HEK293 (cell line): Measurements from ENCODE around the gene PROSER2.

ENCODE experiments used
- GLI4 ChIP-seq: fragments of 450-650 bp; formaldehyde crosslinking; IDR thresholded peaks from 2 replicates; pipeline ENCODE4 v1.5.1; 2016; ENCODE audit warnings: missing biosample characterization, missing genetic modification characterization
- KLF9 ChIP-seq: fragments of 450-650 bp; formaldehyde crosslinking; IDR thresholded peaks from 2 replicates; pipeline ENCODE4 v1.5.1; 2016; ENCODE audit warnings: missing biosample characterization, missing genetic modification characterization, low read depth
- ZBTB8A ChIP-seq: fragments of 450-650 bp; formaldehyde crosslinking; IDR thresholded peaks from 2 replicates; pipeline ENCODE4 v1.5.1; 2016; ENCODE audit warnings: missing biosample characterization, missing genetic modification characterization
- ZNF302 ChIP-seq: fragments of 450-650 bp; formaldehyde crosslinking; IDR thresholded peaks from 2 replicates; pipeline ENCODE4 v1.5.1; 2016; ENCODE audit warnings: missing biosample characterization, missing genetic modification characterization, low read depth
- ZNF707 ChIP-seq: fragments of 450-650 bp; formaldehyde crosslinking; IDR thresholded peaks from 2 replicates; pipeline ENCODE4 v1.5.1; 2016; ENCODE audit warnings: missing biosample characterization, missing genetic modification characterization
- TF ChIP-seq, protein P1 (sequence below): fragments of 450-650 bp; formaldehyde crosslinking; IDR thresholded peaks from 2 replicates; pipeline ENCODE4 v1.5.1; 2016; ENCODE audit warnings: missing biosample characterization, missing genetic modification characterization
- TF ChIP-seq, protein P2 (sequence below): fragments of 450-650 bp; formaldehyde crosslinking; IDR thresholded peaks from 2 replicates; pipeline ENCODE4 v1.5.1; 2016; ENCODE audit warnings: missing biosample characterization, missing genetic modification characterization
- TF ChIP-seq, protein P3 (sequence below): fragments of 450-650 bp; formaldehyde crosslinking; IDR thresholded peaks from 2 replicates; pipeline ENCODE4 v1.5.1; 2016; ENCODE audit warnings: missing biosample characterization, missing genetic modification characterization, low read depth
- TF ChIP-seq, protein P4 (sequence below): fragments of 450-650 bp; formaldehyde crosslinking; IDR thresholded peaks from 2 replicates; pipeline ENCODE4 v1.5.1; 2016; ENCODE audit warnings: missing biosample characterization, missing genetic modification characterization
- TF ChIP-seq, protein P5 (sequence below): fragments of 450-650 bp; formaldehyde crosslinking; IDR thresholded peaks from 2 replicates; pipeline ENCODE4 v1.5.1; 2016; ENCODE audit warnings: missing biosample characterization, missing genetic modification characterization
- TF ChIP-seq, protein P6 (sequence below): fragments of 450-650 bp; formaldehyde crosslinking; IDR thresholded peaks from 2 replicates; pipeline ENCODE4 v1.5.1; 2016; ENCODE audit warnings: missing biosample characterization, missing genetic modification characterization, low read depth

DNA sequence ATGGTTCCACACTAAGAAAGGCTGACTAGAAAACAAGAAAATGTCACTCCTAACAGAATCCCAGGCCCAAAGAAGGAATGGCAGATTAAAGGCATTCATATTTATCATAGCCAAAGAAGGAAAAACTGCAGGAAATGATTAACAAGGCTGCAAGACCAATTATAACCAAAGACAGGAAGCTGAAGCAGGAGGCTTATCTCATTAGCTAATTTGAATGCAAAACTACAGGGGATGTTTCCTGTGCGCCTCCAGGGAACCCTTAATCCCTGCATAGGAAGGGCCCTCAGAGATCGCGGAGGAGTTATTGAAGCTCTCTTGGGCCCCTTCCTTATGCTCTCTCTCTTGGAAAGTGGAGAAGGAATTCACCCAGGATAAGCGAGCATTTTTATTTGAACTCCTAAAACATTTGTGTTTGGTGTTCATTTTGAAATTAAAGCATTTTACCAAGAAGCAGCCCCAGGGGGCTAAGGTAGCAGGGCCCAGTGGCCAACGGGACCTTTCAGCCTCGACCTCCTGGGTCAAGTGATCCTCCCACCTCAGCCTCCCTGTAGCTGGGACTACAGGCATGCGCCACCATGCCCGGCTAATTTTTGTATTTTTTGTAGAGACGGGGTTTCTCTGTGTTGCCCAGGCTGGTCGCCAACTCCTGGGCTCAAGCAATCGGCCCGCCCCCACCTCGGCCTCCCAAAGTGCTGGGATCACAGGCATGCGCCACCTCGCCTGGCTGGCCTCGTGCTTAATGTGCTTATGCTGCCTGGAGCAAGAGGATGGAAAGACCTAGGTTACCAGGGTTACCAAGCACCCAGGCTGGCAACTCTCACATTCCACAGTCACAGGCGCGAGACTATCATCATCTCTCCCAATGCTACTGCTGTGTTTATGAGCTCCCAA is 24.1 kb upstream of the PROSER2 start:
- TF ChIP-seq GLI4 (tag by site-specific recombination), result no peak
- no peak for TF ChIP-seq ZNF302 (tag by site-specific recombination)
- TF ChIP-seq, protein P1, sequence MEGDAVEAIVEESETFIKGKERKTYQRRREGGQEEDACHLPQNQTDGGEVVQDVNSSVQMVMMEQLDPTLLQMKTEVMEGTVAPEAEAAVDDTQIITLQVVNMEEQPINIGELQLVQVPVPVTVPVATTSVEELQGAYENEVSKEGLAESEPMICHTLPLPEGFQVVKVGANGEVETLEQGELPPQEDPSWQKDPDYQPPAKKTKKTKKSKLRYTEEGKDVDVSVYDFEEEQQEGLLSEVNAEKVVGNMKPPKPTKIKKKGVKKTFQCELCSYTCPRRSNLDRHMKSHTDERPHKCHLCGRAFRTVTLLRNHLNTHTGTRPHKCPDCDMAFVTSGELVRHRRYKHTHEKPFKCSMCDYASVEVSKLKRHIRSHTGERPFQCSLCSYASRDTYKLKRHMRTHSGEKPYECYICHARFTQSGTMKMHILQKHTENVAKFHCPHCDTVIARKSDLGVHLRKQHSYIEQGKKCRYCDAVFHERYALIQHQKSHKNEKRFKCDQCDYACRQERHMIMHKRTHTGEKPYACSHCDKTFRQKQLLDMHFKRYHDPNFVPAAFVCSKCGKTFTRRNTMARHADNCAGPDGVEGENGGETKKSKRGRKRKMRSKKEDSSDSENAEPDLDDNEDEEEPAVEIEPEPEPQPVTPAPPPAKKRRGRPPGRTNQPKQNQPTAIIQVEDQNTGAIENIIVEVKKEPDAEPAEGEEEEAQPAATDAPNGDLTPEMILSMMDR (tag by site-specific recombination), result no peak
- TF ChIP-seq, protein P2, sequence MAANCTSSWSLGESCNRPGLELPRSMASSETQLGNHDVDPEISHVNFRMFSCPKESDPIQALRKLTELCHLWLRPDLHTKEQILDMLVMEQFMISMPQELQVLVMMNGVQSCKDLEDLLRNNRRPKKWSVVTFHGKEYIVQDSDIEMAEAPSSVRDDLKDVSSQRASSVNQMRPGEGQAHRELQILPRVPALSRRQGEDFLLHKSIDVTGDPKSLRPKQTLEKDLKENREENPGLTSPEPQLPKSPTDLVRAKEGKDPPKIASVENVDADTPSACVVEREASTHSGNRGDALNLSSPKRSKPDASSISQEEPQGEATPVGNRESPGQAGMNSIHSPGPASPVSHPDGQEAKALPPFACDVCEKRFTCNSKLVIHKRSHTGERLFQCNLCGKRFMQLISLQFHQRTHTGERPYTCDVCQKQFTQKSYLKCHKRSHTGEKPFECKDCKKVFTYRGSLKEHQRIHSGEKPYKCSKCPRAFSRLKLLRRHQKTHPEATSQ (tag by site-specific recombination), result no peak
- TF ChIP-seq, protein P3, sequence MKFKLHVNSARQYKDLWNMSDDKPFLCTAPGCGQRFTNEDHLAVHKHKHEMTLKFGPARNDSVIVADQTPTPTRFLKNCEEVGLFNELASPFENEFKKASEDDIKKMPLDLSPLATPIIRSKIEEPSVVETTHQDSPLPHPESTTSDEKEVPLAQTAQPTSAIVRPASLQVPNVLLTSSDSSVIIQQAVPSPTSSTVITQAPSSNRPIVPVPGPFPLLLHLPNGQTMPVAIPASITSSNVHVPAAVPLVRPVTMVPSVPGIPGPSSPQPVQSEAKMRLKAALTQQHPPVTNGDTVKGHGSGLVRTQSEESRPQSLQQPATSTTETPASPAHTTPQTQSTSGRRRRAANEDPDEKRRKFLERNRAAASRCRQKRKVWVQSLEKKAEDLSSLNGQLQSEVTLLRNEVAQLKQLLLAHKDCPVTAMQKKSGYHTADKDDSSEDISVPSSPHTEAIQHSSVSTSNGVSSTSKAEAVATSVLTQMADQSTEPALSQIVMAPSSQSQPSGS (tag by site-specific recombination), result no peak
- TF ChIP-seq ZBTB8A (tag by site-specific recombination), result no peak
- TF ChIP-seq, protein P4, sequence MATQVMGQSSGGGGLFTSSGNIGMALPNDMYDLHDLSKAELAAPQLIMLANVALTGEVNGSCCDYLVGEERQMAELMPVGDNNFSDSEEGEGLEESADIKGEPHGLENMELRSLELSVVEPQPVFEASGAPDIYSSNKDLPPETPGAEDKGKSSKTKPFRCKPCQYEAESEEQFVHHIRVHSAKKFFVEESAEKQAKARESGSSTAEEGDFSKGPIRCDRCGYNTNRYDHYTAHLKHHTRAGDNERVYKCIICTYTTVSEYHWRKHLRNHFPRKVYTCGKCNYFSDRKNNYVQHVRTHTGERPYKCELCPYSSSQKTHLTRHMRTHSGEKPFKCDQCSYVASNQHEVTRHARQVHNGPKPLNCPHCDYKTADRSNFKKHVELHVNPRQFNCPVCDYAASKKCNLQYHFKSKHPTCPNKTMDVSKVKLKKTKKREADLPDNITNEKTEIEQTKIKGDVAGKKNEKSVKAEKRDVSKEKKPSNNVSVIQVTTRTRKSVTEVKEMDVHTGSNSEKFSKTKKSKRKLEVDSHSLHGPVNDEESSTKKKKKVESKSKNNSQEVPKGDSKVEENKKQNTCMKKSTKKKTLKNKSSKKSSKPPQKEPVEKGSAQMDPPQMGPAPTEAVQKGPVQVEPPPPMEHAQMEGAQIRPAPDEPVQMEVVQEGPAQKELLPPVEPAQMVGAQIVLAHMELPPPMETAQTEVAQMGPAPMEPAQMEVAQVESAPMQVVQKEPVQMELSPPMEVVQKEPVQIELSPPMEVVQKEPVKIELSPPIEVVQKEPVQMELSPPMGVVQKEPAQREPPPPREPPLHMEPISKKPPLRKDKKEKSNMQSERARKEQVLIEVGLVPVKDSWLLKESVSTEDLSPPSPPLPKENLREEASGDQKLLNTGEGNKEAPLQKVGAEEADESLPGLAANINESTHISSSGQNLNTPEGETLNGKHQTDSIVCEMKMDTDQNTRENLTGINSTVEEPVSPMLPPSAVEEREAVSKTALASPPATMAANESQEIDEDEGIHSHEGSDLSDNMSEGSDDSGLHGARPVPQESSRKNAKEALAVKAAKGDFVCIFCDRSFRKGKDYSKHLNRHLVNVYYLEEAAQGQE (tag by site-specific recombination), result no peak
- TF ChIP-seq, protein P5, sequence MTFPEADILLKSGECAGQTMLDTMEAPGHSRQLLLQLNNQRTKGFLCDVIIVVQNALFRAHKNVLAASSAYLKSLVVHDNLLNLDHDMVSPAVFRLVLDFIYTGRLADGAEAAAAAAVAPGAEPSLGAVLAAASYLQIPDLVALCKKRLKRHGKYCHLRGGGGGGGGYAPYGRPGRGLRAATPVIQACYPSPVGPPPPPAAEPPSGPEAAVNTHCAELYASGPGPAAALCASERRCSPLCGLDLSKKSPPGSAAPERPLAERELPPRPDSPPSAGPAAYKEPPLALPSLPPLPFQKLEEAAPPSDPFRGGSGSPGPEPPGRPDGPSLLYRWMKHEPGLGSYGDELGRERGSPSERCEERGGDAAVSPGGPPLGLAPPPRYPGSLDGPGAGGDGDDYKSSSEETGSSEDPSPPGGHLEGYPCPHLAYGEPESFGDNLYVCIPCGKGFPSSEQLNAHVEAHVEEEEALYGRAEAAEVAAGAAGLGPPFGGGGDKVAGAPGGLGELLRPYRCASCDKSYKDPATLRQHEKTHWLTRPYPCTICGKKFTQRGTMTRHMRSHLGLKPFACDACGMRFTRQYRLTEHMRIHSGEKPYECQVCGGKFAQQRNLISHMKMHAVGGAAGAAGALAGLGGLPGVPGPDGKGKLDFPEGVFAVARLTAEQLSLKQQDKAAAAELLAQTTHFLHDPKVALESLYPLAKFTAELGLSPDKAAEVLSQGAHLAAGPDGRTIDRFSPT (tag by site-specific recombination), result no peak
- no peak for TF ChIP-seq KLF9
- TF ChIP-seq, protein P6, sequence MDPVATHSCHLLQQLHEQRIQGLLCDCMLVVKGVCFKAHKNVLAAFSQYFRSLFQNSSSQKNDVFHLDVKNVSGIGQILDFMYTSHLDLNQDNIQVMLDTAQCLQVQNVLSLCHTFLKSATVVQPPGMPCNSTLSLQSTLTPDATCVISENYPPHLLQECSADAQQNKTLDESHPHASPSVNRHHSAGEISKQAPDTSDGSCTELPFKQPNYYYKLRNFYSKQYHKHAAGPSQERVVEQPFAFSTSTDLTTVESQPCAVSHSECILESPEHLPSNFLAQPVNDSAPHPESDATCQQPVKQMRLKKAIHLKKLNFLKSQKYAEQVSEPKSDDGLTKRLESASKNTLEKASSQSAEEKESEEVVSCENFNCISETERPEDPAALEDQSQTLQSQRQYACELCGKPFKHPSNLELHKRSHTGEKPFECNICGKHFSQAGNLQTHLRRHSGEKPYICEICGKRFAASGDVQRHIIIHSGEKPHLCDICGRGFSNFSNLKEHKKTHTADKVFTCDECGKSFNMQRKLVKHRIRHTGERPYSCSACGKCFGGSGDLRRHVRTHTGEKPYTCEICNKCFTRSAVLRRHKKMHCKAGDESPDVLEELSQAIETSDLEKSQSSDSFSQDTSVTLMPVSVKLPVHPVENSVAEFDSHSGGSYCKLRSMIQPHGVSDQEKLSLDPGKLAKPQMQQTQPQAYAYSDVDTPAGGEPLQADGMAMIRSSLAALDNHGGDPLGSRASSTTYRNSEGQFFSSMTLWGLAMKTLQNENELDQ (tag by site-specific recombination), result no peak
- TF ChIP-seq ZNF707 (tag by site-specific recombination), result no peak
